Measurements from ENCODE around the gene PLCB4. TPM values are rescaled to one million over a fixed set of nuclear protein-coding genes. Genes with fewer than 3 reads are reported as not detected.

The PLCB4 gene
- total and polyA plus RNA-seq, 8 donors = 0.56 to 9.3 (median 2.3) TPM

DNA sequence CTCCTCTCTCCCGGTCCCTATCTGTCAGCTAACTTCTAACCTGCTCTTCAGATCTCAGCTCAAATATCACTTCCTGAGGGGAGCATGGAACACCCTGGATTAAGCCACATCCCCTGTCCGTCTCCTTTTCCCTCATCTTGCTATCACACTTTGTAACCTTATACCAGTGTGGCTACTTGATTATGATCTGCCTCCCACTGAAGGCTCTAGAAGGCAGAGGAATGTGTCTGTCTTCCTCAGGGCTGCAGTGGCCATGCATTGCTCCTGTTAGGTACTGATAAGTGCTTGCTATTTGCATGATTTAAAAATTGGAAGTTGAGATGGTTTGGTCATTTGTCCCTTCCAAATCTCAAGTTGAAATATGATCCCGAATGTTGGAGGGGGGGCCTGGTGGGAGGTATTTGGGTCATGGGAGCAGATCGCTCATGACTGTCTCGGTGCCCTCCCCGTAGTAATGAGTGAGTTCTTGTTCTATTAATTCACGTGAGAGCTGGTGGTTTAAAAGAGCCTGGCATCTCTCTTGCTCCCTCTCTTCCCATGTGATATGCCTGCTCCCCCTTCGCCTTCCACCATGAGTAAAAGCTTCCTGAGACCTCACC is 71.4 kb downstream of the PLCB4 start:
- H3K9me3 ChIP-seq = no peaks in the 10 kb centered on the region

DNA sequence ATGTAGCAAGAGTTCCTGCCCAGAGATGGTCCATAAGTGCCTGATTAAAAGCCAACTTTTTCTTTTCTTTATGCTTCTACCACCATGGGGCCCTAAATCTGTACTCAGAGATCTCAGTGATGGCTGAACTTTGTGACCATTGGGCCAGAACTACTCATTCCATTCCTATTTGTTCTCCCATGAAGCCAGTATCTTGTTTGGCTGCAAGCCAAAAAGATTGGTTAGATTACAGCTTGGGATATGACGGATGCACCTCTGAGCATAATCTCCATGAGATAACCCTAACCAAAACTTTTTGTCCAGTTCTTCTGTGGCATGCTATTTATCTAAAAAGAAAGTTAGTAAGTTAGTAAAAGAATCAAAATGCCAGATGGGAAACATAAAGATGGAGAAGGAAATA is 72.2 kb downstream of the PLCB4 start:
- no peak overlapping the region for H3K27ac ChIP-seq
- intact Hi-C loops (cut with DNase I) = no loop called here
- no peaks in the 10 kb centered on the region for H3K4me1 ChIP-seq
- no peak for DNase-seq
- H3K36me3 ChIP-seq = no peaks in the 10 kb centered on the region
- no peak for ATAC-seq
- no peaks in the 10 kb centered on the region for H3K9me3 ChIP-seq
- no peak overlapping the region for H3K4me3 ChIP-seq
- FAIRE-seq = no peak
- H3K27me3 ChIP-seq = no peaks in the 10 kb centered on the region
- TF ChIP-seq, protein P1, sequence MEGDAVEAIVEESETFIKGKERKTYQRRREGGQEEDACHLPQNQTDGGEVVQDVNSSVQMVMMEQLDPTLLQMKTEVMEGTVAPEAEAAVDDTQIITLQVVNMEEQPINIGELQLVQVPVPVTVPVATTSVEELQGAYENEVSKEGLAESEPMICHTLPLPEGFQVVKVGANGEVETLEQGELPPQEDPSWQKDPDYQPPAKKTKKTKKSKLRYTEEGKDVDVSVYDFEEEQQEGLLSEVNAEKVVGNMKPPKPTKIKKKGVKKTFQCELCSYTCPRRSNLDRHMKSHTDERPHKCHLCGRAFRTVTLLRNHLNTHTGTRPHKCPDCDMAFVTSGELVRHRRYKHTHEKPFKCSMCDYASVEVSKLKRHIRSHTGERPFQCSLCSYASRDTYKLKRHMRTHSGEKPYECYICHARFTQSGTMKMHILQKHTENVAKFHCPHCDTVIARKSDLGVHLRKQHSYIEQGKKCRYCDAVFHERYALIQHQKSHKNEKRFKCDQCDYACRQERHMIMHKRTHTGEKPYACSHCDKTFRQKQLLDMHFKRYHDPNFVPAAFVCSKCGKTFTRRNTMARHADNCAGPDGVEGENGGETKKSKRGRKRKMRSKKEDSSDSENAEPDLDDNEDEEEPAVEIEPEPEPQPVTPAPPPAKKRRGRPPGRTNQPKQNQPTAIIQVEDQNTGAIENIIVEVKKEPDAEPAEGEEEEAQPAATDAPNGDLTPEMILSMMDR (IDR thresholded peaks at IDR 0.05) = no peak
- WGBS, 2 donors = 71 to 77% methylated on average over 1 of the region's 1 CpG

More for the DNA sequence above, 71.4 kb downstream of the PLCB4 start:
- 73 to 82% methylated on average over 8 of the region's 8 CpGs for WGBS, 2 donors
- H3K27ac ChIP-seq = no peak overlapping the region
- no peaks in the 10 kb centered on the region for H3K4me1 ChIP-seq
- no peak for DNase-seq
- TF ChIP-seq, protein P1 (IDR thresholded peaks at IDR 0.05) = no peak
- ATAC-seq = no peak
- no peaks in the 10 kb centered on the region for H3K27me3 ChIP-seq
- FAIRE-seq = no peak
- intact Hi-C loops (cut with DNase I) = no loop called here
- no peak overlapping the region for H3K4me3 ChIP-seq
- H3K36me3 ChIP-seq = no peaks in the 10 kb centered on the region

DNA sequence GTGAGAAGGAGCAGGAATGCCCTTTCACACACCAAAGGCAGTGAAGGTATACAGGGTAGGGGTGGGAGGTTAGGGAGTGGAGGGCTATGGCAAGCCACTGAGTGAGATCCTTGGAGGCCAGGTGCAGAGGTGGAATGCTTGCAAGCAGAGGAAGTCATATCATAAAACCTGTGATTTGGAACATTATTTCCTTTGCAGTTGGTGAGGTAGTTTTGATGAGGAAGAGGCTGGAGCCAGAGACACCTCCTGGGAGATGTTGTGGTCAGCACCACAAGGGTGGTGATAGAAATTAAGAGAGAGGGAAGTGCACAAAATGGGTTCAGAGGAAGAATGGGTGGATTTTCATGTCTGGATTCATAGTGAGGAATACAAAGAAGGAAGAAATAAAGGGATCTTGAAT is 73.0 kb downstream of the PLCB4 start:
- FAIRE-seq = no peak
- no peak for DNase-seq
- Histone ChIP-seq H3K36me3 (no peaks in the 10 kb centered on the region), H3K4me1 (no peaks in the 10 kb centered on the region), H3K27me3 (no peaks in the 10 kb centered on the region), H3K4me3 (no peak overlapping the region), H3K27ac (no peak overlapping the region), H3K9me3 (no peaks in the 10 kb centered on the region)
- intact Hi-C loops (cut with DNase I) = no loop called here
- TF ChIP-seq, protein P1 (IDR thresholded peaks at IDR 0.05) = no peak
- no peak for ATAC-seq

DNA sequence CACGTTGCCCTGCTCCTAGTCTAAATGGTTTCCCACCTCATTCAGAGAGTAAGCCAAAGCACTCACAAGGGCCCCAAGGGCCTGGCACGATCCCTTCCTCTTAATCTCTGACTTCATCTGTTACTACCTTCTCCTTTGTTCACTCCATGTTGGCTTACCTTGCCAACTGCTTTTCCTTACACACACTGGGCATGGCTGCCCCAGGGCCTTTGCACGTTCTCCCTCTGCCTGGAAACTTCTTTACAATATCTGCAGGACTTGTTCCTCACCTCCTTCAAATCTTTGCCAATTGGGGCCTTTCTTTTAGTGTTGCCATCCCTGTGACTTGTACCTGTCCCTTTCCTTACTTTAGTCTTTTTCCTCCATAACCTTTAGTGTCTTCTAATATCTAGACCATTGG is 73.9 kb downstream of the PLCB4 start:
- Histone ChIP-seq H3K4me1 (no peaks in the 10 kb centered on the region), H3K9me3 (no peaks in the 10 kb centered on the region), H3K36me3 (no peaks in the 10 kb centered on the region), H3K27me3 (no peaks in the 10 kb centered on the region), H3K4me3 (no peak overlapping the region), H3K27ac (no peak overlapping the region)
- intact Hi-C loops (cut with DNase I) = no loop called here
- 70 to 72% methylated on average over 3 of the region's 3 CpGs for WGBS, 2 donors
- DNase-seq = no peak
- FAIRE-seq = no peak
- TF ChIP-seq, protein P1 (IDR thresholded peaks at IDR 0.05) = no peak
- ATAC-seq = no peak

DNA sequence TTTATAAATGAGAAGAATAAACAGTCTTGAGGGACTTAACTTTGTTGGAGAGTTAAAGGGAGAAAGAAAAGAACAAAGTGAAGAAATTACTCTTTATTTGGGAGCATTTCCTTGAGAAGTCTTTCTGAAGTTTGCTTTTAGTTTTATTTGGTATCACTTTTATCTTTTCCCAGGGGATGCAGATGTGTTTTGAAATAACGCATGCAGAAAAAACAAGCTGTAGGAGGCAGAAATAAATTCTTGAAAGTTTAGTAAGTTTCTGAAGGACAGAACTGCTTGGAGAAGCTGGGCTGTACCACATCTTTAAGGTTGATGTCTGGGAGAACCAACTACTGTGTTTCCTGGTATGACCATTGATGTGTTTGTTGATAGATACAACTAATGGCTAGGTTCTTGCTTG is 75.0 kb downstream of the PLCB4 start:
- ATAC-seq (no peak), FAIRE-seq (no peak), DNase-seq (no peak)
- Histone ChIP-seq H3K4me3 (no peak overlapping the region), H3K4me1 (no peaks in the 10 kb centered on the region), H3K27me3 (no peaks in the 10 kb centered on the region), H3K36me3 (no peaks in the 10 kb centered on the region), H3K27ac (no peak overlapping the region), H3K9me3 (no peaks in the 10 kb centered on the region)
- intact Hi-C loops (cut with DNase I) = no loop called here
- WGBS, 2 donors = 72 to 74% methylated on average over 1 of the region's 1 CpG
- TF ChIP-seq, protein P1 (IDR thresholded peaks at IDR 0.05) = no peak

Data from pancreas (tissue), 10 donors.